Kidney (tissue), 14 donors: ENCODE measurements around the gene CATSPERE. TPM values are rescaled to one million over a fixed set of nuclear protein-coding genes. Genes with fewer than 3 reads are reported as not detected.

ENCODE experiments used
- DNase-seq, 5 donors: peaks; one replicate each; pipeline ENCODE4 v3.0.0-alpha.2; 2013 to 2020
- FAIRE-seq: peaks from 2 replicates; lab custom pipeline; 2012; peaks lifted over from hg19 to GRCh38; lab: Jason Lieb, UNC
- H3K27ac ChIP-seq, 2 donors: one replicate each; pipeline ENCODE4 v1.7.0; 2013; ENCODE audit warnings: low read depth in 2 of 2, low read length in 2 of 2, inconsistent platforms in 1 of 2
- H3K27me3 ChIP-seq: one replicate; pipeline ENCODE4 v1.7.1; 2013; ENCODE audit warnings: low read length, inconsistent platforms; ENCODE audit not compliant: control insufficient read depth, insufficient read depth
- H3K36me3 ChIP-seq, 3 donors: one replicate each; pipeline versions ENCODE4 v1.7.0 to v1.7.1; 2013; ENCODE audit warnings: low read length in 3 of 3, control low read depth in 1 of 3, inconsistent platforms in 1 of 3; ENCODE audit not compliant: insufficient read depth in 3 of 3, control insufficient read depth in 2 of 3
- H3K4me1 ChIP-seq, 3 donors: one replicate each; pipeline versions ENCODE4 v1.7.0 to v1.7.1; 2013; ENCODE audit warnings: low read length in 3 of 3, inconsistent platforms in 1 of 3, low read depth in 1 of 3; ENCODE audit not compliant: control insufficient read depth in 2 of 3, insufficient read depth in 2 of 3
- H3K4me3 ChIP-seq, 3 donors: one replicate each; pipeline versions ENCODE4 v1.7.0 to v1.8.1; 2013; ENCODE audit warnings: low read length in 3 of 3, control low read depth in 1 of 3, inconsistent platforms in 1 of 3
- H3K9ac ChIP-seq, 3 donors: one replicate each; pipeline versions ENCODE4 v1.7.0 to v1.7.1; 2013; ENCODE audit warnings: low read length in 3 of 3, control low read depth in 1 of 3, inconsistent platforms in 1 of 3
- H3K9me3 ChIP-seq, 3 donors: one replicate each; pipeline versions ENCODE4 v1.7.0 to v1.7.1; 2013; ENCODE audit warnings: low read length in 3 of 3, control low read depth in 1 of 3, inconsistent platforms in 1 of 3; ENCODE audit not compliant: control insufficient read depth in 2 of 3, insufficient read depth in 1 of 3
- CTCF ChIP-seq: IDR thresholded peaks from 3 replicates; pipeline ENCODE4 v1.5.1; 2012; ENCODE audit warnings: mild to moderate bottlenecking, moderate library complexity, borderline replicate concordance; ENCODE audit not compliant: insufficient read depth; ENCODE audit errors: extremely low read depth
- intact Hi-C: fragments of 100-400 bp; cut with DNase I; formaldehyde crosslinking; loops from one replicate; pipeline ENCODE4 v1.11.1; 2022
- polyA plus RNA-seq: library from polyadenylated mRNA; stranded (reverse); fragments of 350-450 nt; fragmentation: Illumina TruSeq; extraction: RNeasy Lipid Tissue Mini Kit (QIAGEN cat#74804); gene quantifications from one replicate; pipeline ENCODE4 v1.2.3, GENCODE V29; 2014; ENCODE audit warnings: low read depth, low replicate concordance; ENCODE audit not compliant: insufficient read depth
- total RNA-seq: library from RNA; stranded (reverse); fragmentation: NEBNext Ultra II Directional; extraction: Animal tissue kit (Norgen Biotek cat#: 25700); gene quantifications from one replicate; pipeline ENCODE4 v1.2.1, GENCODE V29; 2021
- donor health status: control.
- donor health status: control.
- donor health status: control.
- donor health status: control.
- donor health status: control.
- donor health status: DM: yes; HTN: yes; CAD: no.
- donor health status: Normal renal cell carcinoma (clear cell type).

The CATSPERE gene
- total and polyA plus RNA-seq, 2 donors from 2014 or later = 0.73 to 2.5 TPM

- Histone ChIP-seq H3K9me3 (no peaks in the 10 kb centered on the region), H3K4me1 (no peaks in the 10 kb centered on the region), H3K9ac (no peak overlapping the region), H3K27me3 (no peaks in the 10 kb centered on the region), H3K36me3 (no peaks in the 10 kb centered on the region), H3K27ac (no peak overlapping the region), H3K4me3 (no peak overlapping the region)
- FAIRE-seq (no peak), DNase-seq (no peak)
- intact Hi-C loops = no loop called here
- TF ChIP-seq CTCF = no peak
These were observed 153.2 kb downstream of the CATSPERE start for GRCh38 chr1:244614113-244614836.

GRCh38 chr1:244614879-244615278 lies 153.8 kb downstream of the CATSPERE start:
- DNase-seq (no peak), FAIRE-seq (no peak)
- H3K27ac ChIP-seq = no peak overlapping the region

GRCh38 chr1:244615301-244615700 lies 154.2 kb downstream of the CATSPERE start:
- intact Hi-C loops = no loop called here
- FAIRE-seq (no peak), DNase-seq (no peak)
- no peaks in the 10 kb centered on the region for H3K9me3 ChIP-seq
- no peak overlapping the region for H3K27ac ChIP-seq
- no peaks in the 10 kb centered on the region for H3K36me3 ChIP-seq
- no peaks in the 10 kb centered on the region for H3K4me1 ChIP-seq
- H3K27me3 ChIP-seq = no peaks in the 10 kb centered on the region
- H3K9ac ChIP-seq = no peak overlapping the region
- no peak overlapping the region for H3K4me3 ChIP-seq
- TF ChIP-seq CTCF = no peak

More at GRCh38 chr1:244614879-244615278, 153.8 kb downstream of the CATSPERE start:
- H3K4me3 ChIP-seq = no peak overlapping the region
- TF ChIP-seq CTCF = no peak
- intact Hi-C loops = no loop called here
- no peaks in the 10 kb centered on the region for H3K9me3 ChIP-seq
- H3K36me3 ChIP-seq = no peaks in the 10 kb centered on the region
- no peaks in the 10 kb centered on the region for H3K4me1 ChIP-seq
- no peak overlapping the region for H3K9ac ChIP-seq
- no peaks in the 10 kb centered on the region for H3K27me3 ChIP-seq
